Stimulated activated naive CD4-positive, alpha-beta T cell (primary cell): ENCODE data around the gene RYR3.

ENCODE experiments used
- DNase-seq, 6 experiments: peaks; one replicate each; lab custom pipeline; 2025; lab: John Stamatoyannopoulos, UW

The RYR3 gene

DNA sequence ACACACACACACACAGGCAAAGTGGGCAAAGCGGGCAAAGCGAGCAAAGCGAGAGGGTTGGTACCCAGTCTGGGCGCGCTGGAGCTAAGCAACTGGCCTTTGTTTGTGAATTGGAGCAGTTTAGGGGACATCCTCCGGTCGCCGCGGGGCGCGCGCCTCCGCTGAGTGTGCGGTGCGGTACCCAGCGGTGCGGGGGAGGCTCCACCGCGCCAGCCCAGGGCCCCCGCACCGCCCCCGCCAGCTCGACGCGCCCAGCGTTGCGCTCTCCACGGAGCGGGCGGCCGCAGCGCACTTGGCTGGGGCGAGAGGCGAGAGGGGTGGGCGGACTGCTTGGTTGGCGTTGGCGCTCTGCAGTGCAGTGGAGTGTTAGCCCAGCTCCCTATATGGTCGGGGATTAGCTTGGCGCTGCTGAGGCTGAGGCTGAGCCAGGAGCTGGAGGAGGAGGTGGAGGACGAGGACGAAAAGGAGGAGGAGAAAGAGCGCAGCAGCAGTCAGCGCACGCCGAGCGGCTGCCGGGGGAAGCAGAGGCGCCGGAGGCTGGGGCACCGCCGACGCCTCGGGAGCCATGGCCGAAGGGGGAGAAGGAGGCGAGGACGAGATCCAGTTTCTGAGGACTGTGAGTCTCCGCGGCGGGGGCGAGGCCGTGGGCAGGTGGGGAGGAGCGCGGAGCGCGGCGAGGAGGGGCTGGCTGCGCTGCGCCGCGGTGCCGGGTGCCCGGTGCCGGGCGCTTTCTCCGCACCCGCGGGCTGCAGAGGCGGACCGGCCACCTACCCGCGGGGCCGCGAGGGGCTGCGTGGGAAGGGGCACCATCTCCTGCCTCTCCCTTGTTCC, at the start of gene RYR3:
Gene RYR3, plus strand, starts transcription at position 487 of the 831 bp plus-strand sequence. Its CDS starts 79 bp downstream, at position 566.
- DNase-seq = no peak

- no peak for DNase-seq
These were observed 48.5 kb upstream of the RYR3 start for GRCh38 chr15:33262306-33262705.

- DNase-seq = no peak
These were observed 33.1 kb upstream of the RYR3 start for GRCh38 chr15:33277689-33278088.

- no peak for DNase-seq
These were observed 31.8 kb upstream of the RYR3 start for GRCh38 chr15:33278816-33279612.

DNA sequence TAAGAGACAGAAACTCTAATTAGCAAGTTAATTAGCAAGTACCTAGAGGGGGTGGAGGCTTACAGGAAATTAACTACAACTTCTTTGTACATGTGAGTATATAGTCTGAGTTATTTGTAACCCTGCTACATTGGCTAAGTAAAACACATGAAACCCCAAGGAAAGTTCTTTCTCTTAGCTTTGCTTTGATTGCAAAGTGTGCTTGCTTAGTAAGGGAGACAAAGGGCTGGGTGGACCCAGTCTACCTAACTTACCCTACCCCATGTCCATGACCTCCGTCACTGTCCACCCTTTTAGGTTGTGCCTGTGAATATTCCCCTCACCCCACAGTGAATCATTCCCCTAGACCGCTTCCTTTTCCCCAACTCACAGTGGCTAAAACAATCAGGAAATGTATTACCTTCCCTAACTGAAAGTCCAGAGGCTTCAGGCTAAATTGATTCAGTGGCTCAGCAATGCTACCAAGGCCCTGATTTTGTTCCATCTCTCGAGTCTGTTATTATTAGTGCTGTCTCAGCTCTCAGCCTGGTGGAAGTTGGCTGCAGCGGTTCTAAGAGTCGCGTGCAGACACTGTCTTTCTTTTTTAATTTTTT, 31.1 kb upstream of the RYR3 start:
- DNase-seq = no peak

DNA sequence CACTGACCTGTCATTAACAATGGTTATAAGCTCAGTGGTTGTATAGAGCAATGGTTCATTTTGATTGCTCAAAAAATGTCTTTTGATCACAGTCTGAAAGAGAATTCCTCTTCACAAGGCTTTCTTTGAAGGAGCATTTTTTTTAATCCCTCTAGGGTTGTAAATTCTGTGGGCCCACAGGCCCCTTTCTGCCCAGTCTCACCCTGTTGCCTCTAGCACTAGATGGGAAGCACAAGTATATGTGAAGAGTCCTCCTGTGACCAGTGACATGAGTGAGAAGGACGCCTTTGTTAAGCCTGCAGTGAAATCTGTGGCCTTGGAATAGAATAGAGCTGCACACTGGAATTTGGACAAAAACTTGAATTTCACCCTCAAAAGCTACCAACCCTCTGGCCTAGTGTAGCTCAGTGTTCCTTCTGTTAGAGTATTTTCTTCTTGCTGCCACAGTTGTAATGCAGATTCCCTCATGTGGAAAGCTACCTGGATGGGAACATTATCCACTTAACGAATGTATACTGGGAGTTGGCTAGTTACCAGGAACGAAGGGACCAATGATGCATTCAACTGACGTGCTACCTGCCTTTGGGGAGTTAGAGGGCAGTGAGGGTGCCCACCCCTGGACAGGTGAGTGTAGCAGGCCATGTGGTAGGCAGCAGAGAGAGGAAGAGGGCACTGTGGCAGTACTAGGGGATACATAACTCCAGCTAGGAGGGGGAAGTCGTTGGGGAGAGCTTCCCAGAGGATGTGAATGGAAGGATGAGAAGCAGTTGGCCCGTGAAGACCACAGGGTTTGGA, 28.3 kb upstream of the RYR3 start:
- no peak for DNase-seq

DNA sequence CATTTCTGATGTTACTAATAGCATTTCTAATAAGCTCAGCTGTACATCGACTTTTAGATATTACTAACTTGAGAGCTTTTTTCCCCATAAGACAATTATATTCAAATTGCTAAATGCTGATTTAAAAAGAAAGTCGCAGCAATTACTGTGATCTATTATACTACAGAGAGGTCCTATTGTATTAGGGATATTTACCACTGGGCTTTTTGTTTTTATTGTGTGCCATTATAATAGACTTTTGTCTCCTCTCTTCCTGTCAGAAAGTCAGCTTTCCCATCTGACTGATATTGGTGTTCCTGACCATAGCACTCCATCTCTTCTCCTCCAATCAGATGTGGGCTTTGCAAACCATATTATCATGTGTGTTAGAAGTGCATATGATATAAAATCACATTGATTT, 27.2 kb upstream of the RYR3 start:
- no peak for DNase-seq

GRCh38 chr15:33284336-33284735, 26.4 kb upstream of the RYR3 start:
- DNase-seq = no peak

GRCh38 chr15:33292717-33293307, 18.0 kb upstream of the RYR3 start:
- peak in 3 of 6 experiments; percentile 9 to 38 (median 12) for DNase-seq

DNA sequence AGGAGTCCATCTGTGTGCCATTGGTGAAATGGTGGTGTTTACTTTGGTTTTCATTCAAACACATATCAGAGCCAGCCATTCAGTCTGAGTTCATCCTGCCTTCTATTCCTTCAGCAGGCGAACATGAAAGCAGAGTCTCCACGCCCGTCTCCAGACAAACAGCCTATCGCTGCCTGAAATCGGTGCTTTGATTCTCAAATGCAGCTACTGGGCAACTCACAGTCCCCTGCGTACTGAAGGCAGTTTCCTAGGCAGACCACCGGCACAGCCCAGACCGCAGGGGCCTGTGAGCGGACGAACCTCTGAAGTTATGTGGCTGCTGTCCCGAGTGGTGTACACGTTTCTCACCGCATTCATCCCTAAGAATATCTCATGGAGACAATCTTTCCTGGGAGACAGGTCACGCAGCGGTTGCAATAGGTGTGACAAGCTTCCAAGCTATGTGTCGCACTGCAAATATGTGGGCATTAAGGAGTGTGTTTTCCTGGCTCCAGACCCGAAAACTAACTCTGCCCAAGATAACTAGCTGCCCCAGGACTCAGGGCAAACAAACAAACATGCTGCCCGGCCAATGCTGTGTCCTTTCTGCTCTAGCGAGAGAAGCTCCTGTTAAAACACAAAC, 16.9 kb upstream of the RYR3 start:
- no peak for DNase-seq

DNA sequence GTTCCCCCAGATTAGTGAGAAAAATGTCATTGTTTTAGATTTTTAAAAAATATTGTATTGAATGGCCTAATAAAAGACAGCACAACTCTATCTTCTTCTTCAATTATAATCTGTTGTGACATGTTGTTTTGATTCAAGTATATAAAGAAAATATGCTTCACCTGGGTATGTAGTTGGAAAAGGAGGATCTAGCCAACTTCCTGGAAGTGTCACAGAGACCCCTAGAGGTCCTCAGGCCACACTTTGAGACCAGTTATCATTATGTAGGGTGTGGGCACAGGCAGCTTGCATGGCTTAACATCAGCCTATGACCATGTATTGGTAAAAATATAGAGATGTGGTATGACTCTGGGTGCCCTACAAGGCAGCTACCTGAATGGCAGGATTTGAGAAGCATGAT, 14.7 kb upstream of the RYR3 start:
- no peak for DNase-seq

DNA sequence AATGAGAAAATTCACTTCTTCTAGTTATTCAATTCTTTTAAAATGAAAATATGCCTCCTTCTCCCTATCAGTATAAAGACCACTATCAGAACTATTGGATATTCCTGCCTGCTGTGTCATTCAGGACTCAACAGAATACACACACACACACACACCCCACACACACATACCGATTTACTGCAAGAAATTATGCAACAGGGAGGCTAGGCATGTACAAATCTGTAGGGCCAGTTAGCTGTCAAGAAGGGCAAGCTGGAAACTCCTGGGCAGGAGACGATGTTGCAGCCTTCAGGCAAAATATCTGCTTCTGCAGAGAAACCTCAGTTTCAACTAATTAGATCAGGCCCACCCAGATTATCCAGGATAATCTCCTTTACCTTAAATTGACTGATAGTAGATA, 13.9 kb upstream of the RYR3 start:
- DNase-seq = no peak

DNA sequence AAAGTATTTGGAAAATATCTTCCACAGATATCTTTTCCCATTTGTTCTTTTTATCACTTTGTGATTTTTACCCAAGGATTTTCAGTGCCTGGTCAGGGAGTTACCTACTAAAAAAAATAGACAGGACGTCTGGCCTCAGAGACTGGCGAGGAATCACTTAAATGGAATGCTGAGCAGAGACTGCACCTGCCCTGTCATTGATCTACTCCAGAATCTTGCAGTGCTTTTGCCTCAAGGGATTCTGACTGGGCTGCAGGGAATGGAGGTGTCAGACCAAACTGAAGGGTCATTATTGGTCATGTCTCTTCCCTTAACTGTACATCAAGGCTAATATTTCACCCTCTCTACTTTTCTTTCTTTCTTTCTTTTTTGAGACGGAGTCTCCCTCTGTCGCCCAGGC, 12.1 kb upstream of the RYR3 start:
- no peak for DNase-seq

GRCh38 chr15:33304924-33305323, 5.8 kb upstream of the RYR3 start:
- no peak for DNase-seq

DNA sequence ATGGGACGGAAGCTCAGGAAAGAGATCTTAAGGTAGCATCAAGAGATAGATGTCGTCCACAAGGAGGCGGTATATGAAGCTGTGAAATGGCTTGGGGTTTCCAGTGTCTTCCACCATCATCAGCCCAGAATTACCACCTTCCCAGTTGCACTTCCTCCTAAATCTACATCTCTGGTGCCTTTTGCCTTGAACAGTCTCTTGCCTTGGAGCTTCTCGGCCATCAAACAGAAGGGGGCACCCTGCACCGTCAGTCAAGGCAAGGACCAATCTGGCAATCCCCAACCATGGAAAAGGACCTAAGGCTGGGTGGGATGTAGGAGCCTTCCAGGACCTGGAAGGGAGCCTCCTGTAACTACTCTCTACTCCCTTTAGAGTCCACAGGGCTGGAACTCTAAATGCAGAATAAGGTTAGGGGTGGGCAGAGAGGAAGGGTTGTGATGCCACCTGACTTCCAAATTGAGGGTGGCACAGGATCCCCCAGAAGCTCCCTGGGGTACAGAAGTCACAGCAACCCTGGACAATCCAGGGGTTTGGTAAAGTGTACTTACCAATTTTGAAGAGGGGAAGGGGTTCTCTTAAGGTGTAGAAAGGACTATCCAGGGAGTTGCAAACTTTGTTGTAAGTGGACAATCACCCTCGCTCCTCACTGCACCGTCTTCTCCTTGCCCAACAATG, 1.0 kb upstream of the RYR3 start:
- no peak for DNase-seq

GRCh38 chr15:33311312-33311971, 675 bp downstream of the RYR3 start:
- no peak for DNase-seq

DNA sequence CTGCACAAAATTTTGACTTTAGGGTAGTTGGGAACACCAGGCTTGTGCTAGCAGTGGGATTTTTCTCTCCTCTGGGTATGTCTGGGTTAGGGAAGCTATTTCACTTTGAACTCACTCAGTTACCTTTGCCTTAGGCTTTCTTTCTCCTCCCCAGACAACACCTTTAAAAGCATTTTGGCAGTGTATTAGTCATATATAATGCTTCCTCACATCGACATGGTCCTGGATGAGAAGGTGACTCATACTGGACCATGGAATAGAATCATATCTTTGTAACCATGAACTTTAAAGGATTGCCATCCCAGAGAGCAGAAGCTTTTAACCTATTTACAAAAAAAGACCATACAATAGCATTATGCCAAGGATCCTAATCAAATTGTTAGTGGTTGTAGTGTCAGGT, 2.7 kb downstream of the RYR3 start:
- no peak for DNase-seq

DNA sequence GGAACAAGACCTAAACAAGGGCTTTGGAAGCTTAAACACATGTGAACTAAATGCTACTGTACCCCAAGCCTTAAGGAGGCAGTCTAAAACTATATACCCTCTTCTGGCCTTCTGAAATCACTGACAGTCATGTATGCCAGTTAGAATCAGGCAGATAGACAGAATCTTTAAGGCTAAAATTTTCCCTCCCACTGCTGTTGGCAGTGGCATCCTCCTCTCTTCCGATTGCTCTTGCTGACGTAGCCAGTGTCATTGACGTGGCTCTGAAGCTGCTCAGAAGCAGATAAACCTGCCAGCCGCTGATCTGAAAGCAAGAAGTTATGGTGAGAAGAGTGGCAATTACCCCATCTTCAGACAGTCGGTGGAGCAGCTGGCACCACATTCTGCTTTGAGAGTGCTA, 3.3 kb downstream of the RYR3 start:
- DNase-seq = no peak

DNA sequence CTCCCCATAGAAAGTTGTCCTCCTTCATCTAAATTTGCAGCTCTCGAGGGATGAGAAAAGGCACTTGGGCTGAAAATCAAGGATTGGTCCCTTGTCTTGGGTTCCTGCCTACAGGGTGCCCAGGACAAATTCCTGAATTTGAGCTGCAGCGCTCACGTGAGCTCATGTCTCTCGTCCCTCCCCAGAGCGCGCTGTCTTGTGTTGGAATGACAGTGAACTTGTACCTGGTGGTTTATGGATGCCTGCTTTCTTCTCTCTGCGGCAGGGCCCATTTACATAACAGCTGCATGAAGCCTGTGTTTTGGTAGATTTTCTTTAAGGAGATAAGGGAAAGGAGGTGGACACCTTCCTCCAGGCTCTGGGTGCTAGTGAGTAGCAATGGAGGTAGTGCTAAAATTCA, 4.3 kb downstream of the RYR3 start:
- DNase-seq = no peak

DNA sequence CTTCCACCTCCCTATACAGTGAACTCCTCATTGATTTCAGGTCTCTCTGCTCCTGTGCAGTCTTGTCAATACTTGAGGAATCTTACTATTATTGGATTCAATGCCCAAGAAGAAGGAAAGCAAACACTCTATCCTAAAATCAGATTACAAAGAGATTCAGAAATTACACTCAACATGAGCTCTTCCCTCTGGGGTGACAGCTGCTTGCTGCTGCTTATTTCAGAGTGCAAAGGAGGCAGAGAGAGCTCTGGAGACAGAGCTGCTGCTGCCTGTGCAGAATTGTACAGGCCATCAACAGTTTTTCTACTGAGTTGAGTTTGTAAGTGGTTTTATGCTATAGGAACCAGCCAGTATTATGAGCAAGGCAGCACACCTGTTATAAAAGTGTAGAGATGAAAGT, 7.1 kb downstream of the RYR3 start:
- no peak for DNase-seq
